IMR-90 (cell line): Measurements from ENCODE around the gene MAEA. TPM values are rescaled to one million over a fixed set of nuclear protein-coding genes. Genes with fewer than 3 reads are reported as not detected.

Experiments
- ATAC-seq: fragments of 200-7000 bp; cut with Tn5 transposase; 2 replicates; pipeline ENCODE4 v1.9.1; 2020; ENCODE audit warnings: low read depth, mild to moderate bottlenecking, moderate library complexity
- BruUV-seq: library from RNA; stranded (reverse); fragments of 400-500 nt; replicated peaks from 2 replicates; lab custom pipeline; 2021; lab: Mats Ljungman, UMichigan
- CTCF ChIA-PET: fragments of 300-600 bp; formaldehyde crosslinking; extraction: SDS; loops from one replicate; lab custom pipeline; 2021; ENCODE audit warnings: antibody characterized with exemption; lab: Yijun Ruan, JAX
- POLR2A ChIA-PET: fragments of 300-600 bp; sonication (Branson Sonifier 250); formaldehyde crosslinking; loops from one replicate; lab custom pipeline; 2022; ENCODE audit warnings: antibody characterized with exemption; ENCODE audit not compliant: unreplicated experiment; lab: Charles Lee
- DNase-seq: peaks from one replicate; pipeline ENCODE4 v3.0.0; 2013
- H2AFZ ChIP-seq: replicated peaks from 2 replicates; pipeline ENCODE3; 2013; ENCODE audit warnings: low read length, mild to moderate bottlenecking; ENCODE audit not compliant: poor library complexity
- H2AK5ac ChIP-seq: 2 replicates; pipeline ENCODE4 v1.6.1; 2013; ENCODE audit warnings: low read depth, low read length, inconsistent platforms
- H2AK9ac ChIP-seq: replicated peaks from 2 replicates; pipeline ENCODE3; 2013; ENCODE audit warnings: mild to moderate bottlenecking, low read depth, low read length, moderate library complexity; ENCODE audit not compliant: poor library complexity
- H2BK120ac ChIP-seq: 2 replicates; pipeline ENCODE4 v1.6.1; 2013; ENCODE audit warnings: low read depth, low read length, inconsistent platforms
- H2BK15ac ChIP-seq: 3 replicates; pipeline ENCODE4 v1.6.1; 2013; ENCODE audit warnings: low read depth, low read length, inconsistent platforms
- H2BK20ac ChIP-seq: 2 replicates; pipeline ENCODE4 v1.6.1; 2013; ENCODE audit warnings: low read depth, mild to moderate bottlenecking, inconsistent platforms, low read length, moderate library complexity
- H2BK5ac ChIP-seq: 2 replicates; pipeline ENCODE4 v1.6.1; 2013; ENCODE audit warnings: mild to moderate bottlenecking, low read depth, low read length, inconsistent platforms; ENCODE audit not compliant: poor library complexity, severe bottlenecking
- H3K14ac ChIP-seq: replicated peaks from 2 replicates; pipeline ENCODE4 v1.6.1; 2013; ENCODE audit warnings: low read depth, low read length, inconsistent platforms
- H3K18ac ChIP-seq: 2 replicates; pipeline ENCODE4 v1.6.1; 2013; ENCODE audit warnings: low read depth, low read length, control low read depth
- H3K23ac ChIP-seq: 2 replicates; pipeline ENCODE4 v1.6.1; 2013; ENCODE audit warnings: low read depth, low read length, inconsistent platforms
- H3K27ac ChIP-seq: 2 replicates; pipeline ENCODE4 v1.5.1; 2013; ENCODE audit warnings: mild to moderate bottlenecking, control low read depth, low read length; ENCODE audit not compliant: insufficient read depth
- H3K27me3 ChIP-seq: 2 replicates; pipeline ENCODE4 v1.6.1; 2013; ENCODE audit warnings: low read length; ENCODE audit not compliant: control insufficient read depth, insufficient read depth
- H3K36me3 ChIP-seq: 2 replicates; pipeline ENCODE4 v1.6.1; 2013; ENCODE audit warnings: low read length, mixed read lengths; ENCODE audit not compliant: control insufficient read depth, insufficient read depth
- H3K4ac ChIP-seq: 2 replicates; pipeline ENCODE4 v1.6.1; 2013; ENCODE audit warnings: low read depth, low read length, inconsistent platforms
- H3K4me1 ChIP-seq: 2 replicates; pipeline ENCODE4 v1.6.1; 2013; ENCODE audit warnings: low read length, mixed read lengths; ENCODE audit not compliant: control insufficient read depth, insufficient read depth
- H3K4me2 ChIP-seq: 2 replicates; pipeline ENCODE4 v1.6.1; 2013; ENCODE audit warnings: low read depth, mild to moderate bottlenecking, control low read depth, low read length, moderate library complexity
- H3K4me3 ChIP-seq: 2 replicates; pipeline ENCODE4 v1.5.1; 2013; ENCODE audit warnings: low read depth, mild to moderate bottlenecking, control low read depth, low read length, moderate library complexity; ENCODE audit not compliant: insufficient read depth
- H3K56ac ChIP-seq: 2 replicates; pipeline ENCODE4 v1.6.1; 2013; ENCODE audit warnings: low read length, inconsistent platforms; ENCODE audit not compliant: insufficient read depth; ENCODE audit errors: extremely low read depth
- H3K79me1 ChIP-seq, 2 experiments: 2 replicates each; pipeline ENCODE4 v1.6.1; 2013; ENCODE audit warnings: low read length in 2 of 2, inconsistent platforms in 1 of 2, low read depth in 1 of 2
- H3K9ac ChIP-seq: 2 replicates; pipeline ENCODE4 v1.6.1; 2013; ENCODE audit warnings: low read depth, low read length, control low read depth
- H3K9me1 ChIP-seq: 2 replicates; pipeline ENCODE4 v1.6.1; 2013; ENCODE audit warnings: low read length, inconsistent platforms; ENCODE audit not compliant: insufficient read depth
- H3K9me3 ChIP-seq: 2 replicates; pipeline ENCODE4 v1.6.1; 2013; ENCODE audit warnings: low read length; ENCODE audit not compliant: control insufficient read depth, insufficient read depth
- H4K20me1 ChIP-seq: 2 replicates; pipeline ENCODE4 v1.6.1; 2013; ENCODE audit warnings: low read length, inconsistent platforms; ENCODE audit not compliant: insufficient read depth
- H4K5ac ChIP-seq: 2 replicates; pipeline ENCODE4 v1.6.1; 2013; ENCODE audit warnings: mild to moderate bottlenecking, low read depth, low read length, control low read depth
- H4K8ac ChIP-seq, 2 experiments: 2 replicates each; pipeline ENCODE4 v1.6.1; 2013; ENCODE audit warnings: low read depth in 2 of 2, low read length in 2 of 2, control low read depth in 1 of 2, inconsistent platforms in 1 of 2
- H4K91ac ChIP-seq: 2 replicates; pipeline ENCODE4 v1.6.1; 2013; ENCODE audit warnings: low read depth, low read length, inconsistent platforms; ENCODE audit not compliant: insufficient read depth
- CEBPB ChIP-seq: IDR thresholded peaks from 2 replicates; pipeline ENCODE4 v1.6.1; 2012; ENCODE audit warnings: low read depth, low read length, improper control_type of control experiment
- FOS ChIP-seq: fragments of 150-350 bp; IDR thresholded peaks from 2 replicates; pipeline ENCODE4 v1.6.1; 2016; ENCODE audit warnings: low read depth, low read length
- MAFK ChIP-seq: IDR thresholded peaks from 2 replicates; pipeline ENCODE4 v1.6.1; 2012; ENCODE audit warnings: low read depth, low read length, improper control_type of control experiment
- MAZ ChIP-seq: IDR thresholded peaks from 2 replicates; pipeline ENCODE4 v1.6.1; 2012; ENCODE audit warnings: low read depth, mild to moderate bottlenecking, low read length, improper control_type of control experiment, moderate library complexity, borderline replicate concordance
- MXI1 ChIP-seq: IDR thresholded peaks from 2 replicates; pipeline ENCODE4 v1.6.1; 2012; ENCODE audit warnings: low read depth, mild to moderate bottlenecking, low read length, moderate library complexity, borderline replicate concordance
- NFE2L2 ChIP-seq: fragments of 150-350 bp; IDR thresholded peaks from 2 replicates; pipeline ENCODE4 v1.6.1; 2016; ENCODE audit warnings: low read depth, mild to moderate bottlenecking, low read length
- POLR2A ChIP-seq: IDR thresholded peaks from 2 replicates; pipeline ENCODE4 v1.6.1; 2012; ENCODE audit warnings: mild to moderate bottlenecking, low read depth, low read length
- RAD21 ChIP-seq: IDR thresholded peaks from 2 replicates; pipeline ENCODE4 v1.6.1; 2012; ENCODE audit warnings: low read length, improper control_type of control experiment
- SMC3 ChIP-seq: fragments of 150-350 bp; IDR thresholded peaks from 2 replicates; pipeline ENCODE4 v1.6.1; 2016; ENCODE audit warnings: low read depth, mild to moderate bottlenecking, antibody characterized with exemption, low read length, moderate library complexity
- WGBS, 2 experiments: methylation state at CpG; one replicate each; pipeline versions ENCODE4 v1.1.5 to v1.1.7; 2013; ENCODE audit warnings: missing lambda C conversion rate in 2 of 2; ENCODE audit not compliant: insufficient read length in 1 of 2; ENCODE audit errors: extremely low coverage in 2 of 2; 5-methylcytosine and 5-hydroxymethylcytosine counted together
- dilution Hi-C: fragments of 300-500 bp; cut with HindIII; formaldehyde crosslinking; loops from one replicate; pipeline ENCODE4 v1.14.3; 2018; ENCODE audit warnings: low sequenced_read_pairs; ENCODE audit not compliant: unreplicated experiment
- in situ Hi-C: fragments of 300-500 bp; cut with MboI; formaldehyde crosslinking; loops from 3 replicates; pipeline ENCODE4 v1.14.3; 2019; ENCODE audit warnings: low sequenced_read_pairs, inconsistent platforms, mixed read lengths
- intact Hi-C: fragments of 100-400 bp; cut with micrococcal nuclease; formaldehyde crosslinking; loops from 2 replicates; pipeline ENCODE4 v1.10.0; 2022
- polyA plus RNA-seq, 3 experiments: library from polyadenylated mRNA; depleted of rRNA; stranded (reverse); fragments of >200 nt; gene quantifications; 2 replicates each; pipeline ENCODE4 v1.2.3, GENCODE V29; 2012; ENCODE audit warnings: low replicate concordance in 1 of 3
- total RNA-seq: library from RNA; depleted of rRNA; stranded (reverse); fragments of >200 nt; gene quantifications from 2 replicates; pipeline ENCODE4 v1.2.3, GENCODE V29; 2012
- TF ChIP-seq, protein P1 (sequence below): conservative IDR thresholded peaks from 2 replicates; pipeline ENCODE4 v1.5.1; 2012; ENCODE audit warnings: mild to moderate bottlenecking, low read depth, low read length, improper control_type of control experiment
- TF ChIP-seq, protein P2 (sequence below): fragments of 150-350 bp; IDR thresholded peaks from 2 replicates; pipeline ENCODE4 v1.6.1; 2017; ENCODE audit warnings: mild to moderate bottlenecking, antibody characterized with exemption, low read length, low read depth
- TF ChIP-seq, protein P3 (sequence below): fragments of 150-350 bp; IDR thresholded peaks from 2 replicates; pipeline ENCODE4 v1.6.1; 2016; ENCODE audit warnings: low read depth, mild to moderate bottlenecking, low read length, moderate library complexity, borderline replicate concordance

MAEA gene
- total and polyA plus RNA-seq, 2 of the 4 experiments (the other 2 are of a cell fraction), result 61.5 to 108 TPM

GRCh38 chr4:1317177-1318045 is 27.7 kb downstream of the MAEA start:
- POLR2A ChIA-PET, result no interaction called here
- H3K4me1 ChIP-seq, result no peaks in the 10 kb centered on the region
- H3K79me1 ChIP-seq, result peaks cover 22 to 63% of the 10 kb centered on the region in 2 experiments
- H3K23ac ChIP-seq, result no peak overlapping the region
- no peak overlapping the region for H3K56ac ChIP-seq
- H2BK5ac ChIP-seq, result no peak overlapping the region
- H3K4ac ChIP-seq, result no peak overlapping the region
- intact Hi-C loops, result no loop called here
- ATAC-seq, result no peak
- no peak overlapping the region for H2BK15ac ChIP-seq
- no TSS peak for BruUV-seq
- no peak overlapping the region for H3K4me3 ChIP-seq
- no peak for DNase-seq
- H3K27ac ChIP-seq, result no peak overlapping the region
- in situ Hi-C loops, result no loop called here
- no peak overlapping the region for H3K14ac ChIP-seq
- no peaks in the 10 kb centered on the region for H3K27me3 ChIP-seq
- H3K9me1 ChIP-seq, result peaks cover 7% of the 10 kb centered on the region; the same call in 1 of the 2 replicates
- peak overlapping the region; percentile 43 for H2AFZ ChIP-seq
- H4K5ac ChIP-seq, result no peak overlapping the region
- dilution Hi-C loops, result no loop called here
- H3K9me3 ChIP-seq, result no peaks in the 10 kb centered on the region
- peaks cover 8% of the 10 kb centered on the region for H4K20me1 ChIP-seq
- H3K9ac ChIP-seq, result no peak overlapping the region
- H4K8ac ChIP-seq, result no peak overlapping the region
- no peak overlapping the region for H2AK9ac ChIP-seq
- H3K36me3 ChIP-seq, result peaks cover 57% of the 10 kb centered on the region
- 89% methylated on average over 11 of the region's 29 CpGs; no CpG with 5 or more reads in 1 of the 2 experiments for WGBS, 2 experiments
- CTCF ChIA-PET, result no interaction called here
- no peak overlapping the region for H2AK5ac ChIP-seq
- H3K4me2 ChIP-seq, result no peak overlapping the region
- no peak overlapping the region for H2BK120ac ChIP-seq
- H3K18ac ChIP-seq, result no peak overlapping the region
- TF ChIP-seq MAZ (no peak), MAFK (no peak), NFE2L2 (no peak), FOS (no peak), MXI1 (no peak), CEBPB (no peak), POLR2A (no peak), RAD21 (no peak), SMC3 (no peak)
- TF ChIP-seq, protein P1, sequence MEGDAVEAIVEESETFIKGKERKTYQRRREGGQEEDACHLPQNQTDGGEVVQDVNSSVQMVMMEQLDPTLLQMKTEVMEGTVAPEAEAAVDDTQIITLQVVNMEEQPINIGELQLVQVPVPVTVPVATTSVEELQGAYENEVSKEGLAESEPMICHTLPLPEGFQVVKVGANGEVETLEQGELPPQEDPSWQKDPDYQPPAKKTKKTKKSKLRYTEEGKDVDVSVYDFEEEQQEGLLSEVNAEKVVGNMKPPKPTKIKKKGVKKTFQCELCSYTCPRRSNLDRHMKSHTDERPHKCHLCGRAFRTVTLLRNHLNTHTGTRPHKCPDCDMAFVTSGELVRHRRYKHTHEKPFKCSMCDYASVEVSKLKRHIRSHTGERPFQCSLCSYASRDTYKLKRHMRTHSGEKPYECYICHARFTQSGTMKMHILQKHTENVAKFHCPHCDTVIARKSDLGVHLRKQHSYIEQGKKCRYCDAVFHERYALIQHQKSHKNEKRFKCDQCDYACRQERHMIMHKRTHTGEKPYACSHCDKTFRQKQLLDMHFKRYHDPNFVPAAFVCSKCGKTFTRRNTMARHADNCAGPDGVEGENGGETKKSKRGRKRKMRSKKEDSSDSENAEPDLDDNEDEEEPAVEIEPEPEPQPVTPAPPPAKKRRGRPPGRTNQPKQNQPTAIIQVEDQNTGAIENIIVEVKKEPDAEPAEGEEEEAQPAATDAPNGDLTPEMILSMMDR, result no peak
- TF ChIP-seq, protein P2, sequence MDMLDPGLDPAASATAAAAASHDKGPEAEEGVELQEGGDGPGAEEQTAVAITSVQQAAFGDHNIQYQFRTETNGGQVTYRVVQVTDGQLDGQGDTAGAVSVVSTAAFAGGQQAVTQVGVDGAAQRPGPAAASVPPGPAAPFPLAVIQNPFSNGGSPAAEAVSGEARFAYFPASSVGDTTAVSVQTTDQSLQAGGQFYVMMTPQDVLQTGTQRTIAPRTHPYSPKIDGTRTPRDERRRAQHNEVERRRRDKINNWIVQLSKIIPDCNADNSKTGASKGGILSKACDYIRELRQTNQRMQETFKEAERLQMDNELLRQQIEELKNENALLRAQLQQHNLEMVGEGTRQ, result no peak
- TF ChIP-seq, protein P3, sequence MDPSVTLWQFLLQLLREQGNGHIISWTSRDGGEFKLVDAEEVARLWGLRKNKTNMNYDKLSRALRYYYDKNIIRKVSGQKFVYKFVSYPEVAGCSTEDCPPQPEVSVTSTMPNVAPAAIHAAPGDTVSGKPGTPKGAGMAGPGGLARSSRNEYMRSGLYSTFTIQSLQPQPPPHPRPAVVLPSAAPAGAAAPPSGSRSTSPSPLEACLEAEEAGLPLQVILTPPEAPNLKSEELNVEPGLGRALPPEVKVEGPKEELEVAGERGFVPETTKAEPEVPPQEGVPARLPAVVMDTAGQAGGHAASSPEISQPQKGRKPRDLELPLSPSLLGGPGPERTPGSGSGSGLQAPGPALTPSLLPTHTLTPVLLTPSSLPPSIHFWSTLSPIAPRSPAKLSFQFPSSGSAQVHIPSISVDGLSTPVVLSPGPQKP, result no peak
- no peak overlapping the region for H4K91ac ChIP-seq
- H2BK20ac ChIP-seq, result no peak overlapping the region
